GM18505 (cell line): ENCODE data around the gene GTF2A2.
"Not testable (repeated sequence)": the region's sequence is repeated elsewhere in the genome, so short reads cannot be mapped to it uniquely, and the experiment has no call there.

Experiments
- ATAC-seq: cut with Tn5 transposase; IDR thresholded peaks from one replicate; pipeline ENCODE4 v1.9.1; 2021; ENCODE audit not compliant: unreplicated experiment
- POLR2A ChIP-seq: IDR thresholded peaks from 4 replicates; pipeline ENCODE4 v1.6.1; 2011; ENCODE audit warnings: borderline replicate concordance; ENCODE audit not compliant: insufficient read depth, insufficient read length; ENCODE audit errors: extremely low read depth

GTF2A2 gene

DNA sequence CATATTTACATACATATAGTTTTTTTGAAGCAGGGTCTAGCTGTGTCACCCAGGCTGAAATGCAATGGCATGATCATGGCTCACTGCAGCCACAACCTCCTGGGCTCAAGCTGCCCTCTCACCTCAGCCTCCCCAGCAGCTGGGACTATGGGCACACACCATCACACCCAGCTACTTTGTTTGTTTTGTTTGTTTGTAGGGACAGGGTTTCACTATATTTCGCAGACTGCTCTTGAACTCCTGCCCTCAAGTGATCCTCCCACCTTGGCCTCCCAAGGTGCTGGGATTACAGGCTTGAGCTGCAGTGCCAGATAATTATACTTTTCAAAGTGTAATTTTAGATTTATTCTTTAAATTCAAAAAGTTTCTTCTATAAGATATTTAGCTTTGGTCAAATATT is 10.2 kb downstream of the GTF2A2 start:
- TF ChIP-seq POLR2A, result no peak
- no peak for ATAC-seq

DNA sequence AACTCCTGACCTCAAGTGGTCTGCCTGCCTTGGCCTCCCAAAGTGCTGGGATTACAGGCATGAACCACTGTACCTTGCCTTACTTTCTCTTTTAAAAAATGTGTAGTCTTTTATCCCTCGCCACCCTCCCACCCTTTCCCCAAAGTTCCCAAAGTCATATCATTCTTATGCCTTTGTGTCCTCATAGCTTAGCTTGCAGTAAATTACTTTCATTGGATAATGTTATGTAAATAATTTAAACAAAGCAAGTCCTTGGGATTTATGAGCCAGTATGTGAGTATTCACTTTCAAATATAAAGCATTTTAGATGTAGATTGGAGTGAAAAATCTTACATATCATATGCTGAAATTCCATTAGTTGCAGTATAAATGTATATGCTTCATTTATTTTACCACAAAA is 11.0 kb downstream of the GTF2A2 start:
- TF ChIP-seq POLR2A, result no peak
- no peak for ATAC-seq

DNA sequence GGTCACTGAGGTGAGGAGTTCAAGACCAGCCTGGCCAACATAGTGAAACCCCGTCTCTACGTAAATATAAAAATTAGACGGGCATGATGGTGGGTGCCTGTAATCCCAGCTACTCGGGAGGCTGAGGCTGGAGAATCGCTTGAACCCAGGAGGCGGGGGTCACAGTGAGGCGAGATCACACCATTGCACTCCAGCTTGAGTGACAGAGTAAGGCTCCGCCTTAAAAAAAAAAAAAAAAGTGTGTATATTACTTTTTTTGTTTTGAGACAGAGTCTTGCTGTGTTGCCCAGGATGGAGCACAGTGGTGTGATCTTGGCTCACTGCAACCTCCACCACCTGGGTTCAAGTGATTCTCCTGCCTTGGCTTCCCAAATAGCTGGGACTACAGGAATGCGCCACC is 11.5 kb downstream of the GTF2A2 start:
- ATAC-seq, result not testable (repeated sequence)

DNA sequence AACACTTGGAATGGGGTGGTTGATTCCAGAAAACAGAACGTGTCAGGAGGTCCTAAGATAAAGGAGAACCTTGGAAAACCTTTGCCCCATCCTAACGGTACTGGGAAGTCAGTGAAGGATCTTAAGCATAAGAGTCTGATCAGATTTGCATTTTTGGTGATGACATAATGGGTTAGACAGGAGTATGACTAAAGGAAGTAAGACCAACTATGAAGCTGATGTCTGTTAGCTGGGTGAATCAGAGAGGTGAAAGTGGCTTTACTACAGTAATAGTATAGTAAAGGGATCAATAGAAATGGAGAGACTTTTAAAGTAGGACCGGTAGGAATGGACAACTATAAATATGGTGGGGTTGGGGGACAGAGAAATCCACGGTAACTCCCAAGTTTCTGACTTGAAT is 12.6 kb downstream of the GTF2A2 start:
- no peak for ATAC-seq
- no peak for TF ChIP-seq POLR2A

DNA sequence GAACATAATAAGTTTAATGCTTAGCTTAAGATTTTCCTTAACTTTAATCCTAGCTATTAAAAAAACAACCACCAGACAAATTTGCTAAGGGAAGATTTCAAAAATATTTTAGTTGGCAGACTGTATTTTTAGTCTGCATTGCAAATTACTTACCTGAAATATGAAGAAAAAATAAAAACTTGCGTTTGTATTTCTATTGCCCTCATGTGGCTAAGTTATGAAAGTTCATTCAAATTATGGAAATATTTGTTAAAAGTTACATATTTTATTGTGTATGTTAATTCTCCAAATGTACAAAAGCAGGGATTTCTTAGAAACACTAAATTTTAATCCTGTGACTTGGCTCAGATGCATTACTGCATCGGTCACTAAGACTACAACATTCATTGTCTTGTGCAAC is 15.0 kb downstream of the GTF2A2 start:
- ATAC-seq, result no peak
- no peak for TF ChIP-seq POLR2A

GRCh38 chr15:59637507-59637906 is 19.8 kb downstream of the GTF2A2 start:
- not testable (repeated sequence) for ATAC-seq

DNA sequence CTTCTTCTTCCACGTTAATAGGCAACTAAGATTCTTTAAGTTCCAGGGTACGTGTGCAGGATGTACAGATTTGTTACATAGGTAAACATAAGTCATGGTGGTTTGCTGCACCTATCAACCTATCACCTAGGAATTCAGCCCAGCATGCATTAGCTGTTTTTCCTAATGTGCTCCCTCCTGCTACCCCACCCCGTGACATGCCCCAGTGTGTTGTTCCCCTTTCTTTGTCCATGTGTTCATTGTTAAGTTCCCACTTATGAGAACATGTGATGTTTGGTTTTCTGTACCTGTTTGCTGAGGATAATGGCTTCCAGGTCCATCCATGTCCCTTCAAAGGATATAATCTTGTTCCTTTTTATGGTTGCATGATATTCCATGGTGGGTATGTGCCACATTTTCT is 21.1 kb downstream of the GTF2A2 start:
- ATAC-seq, result no peak
- TF ChIP-seq POLR2A, result no peak

DNA sequence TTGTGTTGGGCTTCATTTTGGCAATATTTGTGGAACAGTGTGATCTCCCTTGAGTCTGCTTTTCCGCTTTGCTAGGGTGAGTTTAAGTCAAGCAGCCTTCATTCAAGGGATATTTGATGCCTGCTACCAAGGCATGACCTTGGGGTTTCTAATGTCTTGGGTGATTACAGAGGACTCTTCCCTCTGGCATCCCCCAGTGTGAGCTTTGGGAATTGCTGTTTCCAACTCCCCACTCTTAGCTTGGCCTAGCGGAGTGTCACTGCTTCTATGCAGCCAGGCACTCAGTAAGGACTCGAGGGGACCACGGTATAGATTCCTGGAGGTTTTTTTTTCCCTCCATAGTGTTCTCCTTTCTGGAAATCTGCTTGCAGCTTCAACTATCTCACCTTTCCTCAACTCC is 24.6 kb downstream of the GTF2A2 start:
- ATAC-seq, result no peak
- TF ChIP-seq POLR2A, result no peak

- ATAC-seq, result no peak
- TF ChIP-seq POLR2A, result no peak
Measured at GRCh38 chr15:59622289-59622688, 35.0 kb downstream of the GTF2A2 start.

DNA sequence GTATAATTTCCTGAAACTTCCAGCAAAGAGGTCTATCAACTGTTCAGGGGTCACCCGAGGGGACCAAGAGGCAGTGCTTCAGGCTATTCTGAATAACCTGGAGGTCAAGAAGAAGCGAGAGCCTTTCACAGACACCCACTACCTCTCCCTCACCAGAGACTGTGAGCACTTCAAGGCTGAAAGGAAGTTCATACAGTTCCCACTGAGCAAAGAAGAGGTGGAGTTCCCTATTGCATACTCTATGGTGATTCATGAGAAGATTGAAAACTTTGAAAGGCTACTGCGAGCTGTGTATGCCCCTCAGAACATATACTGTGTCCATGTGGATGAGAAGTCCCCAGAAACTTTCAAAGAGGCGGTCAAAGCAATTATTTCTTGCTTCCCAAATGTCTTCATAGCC is 38.9 kb downstream of the GTF2A2 start:
- ATAC-seq, result no peak
- no peak for TF ChIP-seq POLR2A

DNA sequence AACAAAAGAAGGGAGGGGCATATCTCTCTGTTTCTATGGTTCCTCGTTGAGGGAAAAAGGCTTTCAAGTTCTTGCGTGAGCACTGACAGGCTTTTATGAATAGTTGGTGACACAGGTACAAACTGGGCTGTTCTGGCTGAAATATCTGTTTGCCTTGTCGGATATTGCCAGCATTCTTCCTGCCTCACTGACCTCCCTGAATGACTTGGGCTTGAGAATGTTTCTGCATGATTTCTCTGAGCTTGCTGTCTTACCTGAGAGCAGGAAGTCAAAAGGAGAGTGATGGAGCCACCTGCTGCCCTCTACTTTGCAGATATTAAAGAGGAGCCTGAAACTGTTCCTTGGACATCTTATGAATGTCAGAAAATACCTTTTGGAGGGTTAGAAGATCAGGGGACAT is 40.9 kb downstream of the GTF2A2 start:
- no peak for ATAC-seq
- no peak for TF ChIP-seq POLR2A

DNA sequence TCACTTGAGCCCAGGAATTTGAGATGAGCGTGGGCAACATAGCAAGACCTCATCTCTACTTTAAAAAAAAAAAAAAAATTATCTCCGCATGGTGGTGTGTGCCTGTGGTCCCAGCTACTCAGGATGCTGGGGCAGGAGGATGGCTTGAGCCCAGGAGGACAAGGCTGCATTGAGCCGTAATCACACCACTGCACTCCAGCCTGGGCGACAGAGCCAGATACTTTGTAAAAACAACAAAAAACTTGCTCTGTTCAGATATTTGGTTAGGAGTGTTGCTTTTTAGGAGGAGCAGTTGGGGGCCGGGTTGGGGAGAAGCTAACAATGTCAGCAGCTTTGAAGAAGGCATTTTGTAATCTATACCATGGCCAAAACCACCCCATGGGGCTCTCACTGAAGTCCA is 41.7 kb downstream of the GTF2A2 start:
- no peak for TF ChIP-seq POLR2A
- no peak for ATAC-seq

GRCh38 chr15:59614153-59614552 is 43.2 kb downstream of the GTF2A2 start:
- ATAC-seq, result no peak
- TF ChIP-seq POLR2A, result no peak

DNA sequence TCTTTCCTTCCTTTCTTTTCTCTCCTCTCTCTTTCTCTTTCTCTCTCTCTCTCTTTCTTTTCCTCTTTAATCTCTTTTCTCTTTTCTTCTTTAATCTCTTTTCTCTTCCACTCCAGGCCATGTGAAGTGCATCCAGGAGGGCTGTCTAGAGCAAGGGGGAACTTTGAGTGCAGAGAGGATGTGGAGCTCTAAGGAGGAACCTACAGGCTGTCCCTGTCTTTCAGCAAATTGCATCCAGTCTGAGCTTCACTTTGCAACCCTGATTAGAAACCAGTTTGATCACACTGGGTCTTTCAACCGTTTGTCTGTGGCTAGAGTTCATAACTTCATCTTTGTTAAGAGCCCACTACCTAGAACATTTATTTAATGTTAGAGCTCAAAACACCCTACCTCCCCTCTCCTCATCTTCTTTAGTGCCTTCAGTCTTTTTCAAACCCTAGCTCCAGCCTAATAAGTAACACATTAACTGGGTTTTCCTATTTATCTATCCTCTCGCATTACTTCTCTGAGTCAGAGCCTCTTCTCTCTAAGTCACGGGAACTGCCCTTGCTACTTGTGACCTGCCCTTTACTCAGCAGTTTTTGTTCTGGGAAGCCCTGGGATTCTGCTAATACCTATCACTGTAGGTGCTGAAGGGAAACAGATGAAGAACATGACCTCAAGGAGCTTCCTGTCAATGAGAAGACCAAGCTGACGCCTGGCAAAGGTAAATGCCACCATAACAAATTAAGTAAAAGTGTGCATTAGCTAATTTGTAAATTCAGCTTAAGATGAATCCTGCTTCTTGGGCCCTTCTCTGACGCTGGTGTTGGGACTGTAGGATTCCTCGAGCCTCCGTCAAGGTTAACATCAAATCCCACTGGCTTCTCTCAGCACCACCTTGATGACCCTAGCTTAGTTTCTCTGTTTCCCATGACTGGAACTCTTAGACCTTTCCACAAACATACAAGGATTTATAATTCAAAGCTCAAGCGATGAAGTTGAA is 45.7 kb downstream of the GTF2A2 start, which contains the start of gene GCNT3:
TSS of gene GCNT3 (plus strand) at position 508 of the 985 bp plus-strand sequence. CDS start 6,456 bp downstream, outside the sequence.
- no peak for TF ChIP-seq POLR2A
- no peak for ATAC-seq
